Naive thymus-derived CD4-positive, alpha-beta T cell (primary cell): ENCODE results near the gene LANCL2. TPM values are rescaled to one million over a fixed set of nuclear protein-coding genes. Genes with fewer than 3 reads are reported as not detected.
"Not testable (repeated sequence)": the region's sequence is repeated elsewhere in the genome, so short reads cannot be mapped to it uniquely, and the experiment has no call there.

Experiments
- ATAC-seq: fragments of 150-1000 bp; cut with Tn5 transposase; 2 replicates; pipeline ENCODE4 v1.10.0; 2021; ENCODE audit warnings: mild to moderate bottlenecking, moderate library complexity
- CTCF ChIA-PET: fragments of 350-600 bp; sonication (Branson Sonifier 250); formaldehyde crosslinking; loops from one replicate; lab custom pipeline; 2021; ENCODE audit warnings: antibody characterized with exemption; lab: Charles Lee
- POLR2A ChIA-PET: fragments of 350-600 bp; sonication (Branson Sonifier 250); formaldehyde crosslinking; loops from one replicate; lab custom pipeline; 2021; ENCODE audit warnings: antibody characterized with exemption, inconsistent platforms; lab: Charles Lee
- DNase-seq, 9 donors: peaks; one replicate each; pipeline versions ENCODE4 v3.0.0 to v3.0.0-alpha.2; 2020 to 2022; ENCODE audit warnings: mixed read lengths in 1 of 9
- H3K27ac ChIP-seq: one replicate; pipeline ENCODE4 v1.7.0; 2013; ENCODE audit warnings: mild to moderate bottlenecking, low read depth, low read length, moderate library complexity
- H3K27me3 ChIP-seq, 2 donors: one replicate each; pipeline ENCODE4 v1.7.0; 2013; ENCODE audit warnings: low read length in 2 of 2, mild to moderate bottlenecking in 2 of 2, moderate library complexity in 2 of 2; ENCODE audit not compliant: control insufficient read depth in 2 of 2, insufficient read depth in 2 of 2
- H3K36me3 ChIP-seq, 3 experiments: 1 replicate in 2 of 3; 2 replicates in 1 of 3; pipeline ENCODE4 v1.7.0; 2013; ENCODE audit warnings: low read length in 3 of 3, mild to moderate bottlenecking in 3 of 3, moderate library complexity in 1 of 3; ENCODE audit not compliant: insufficient read depth in 3 of 3, control insufficient read depth in 2 of 3
- H3K4me1 ChIP-seq, 2 donors: one replicate each; pipeline ENCODE4 v1.7.0; 2013; ENCODE audit warnings: low read length in 2 of 2, mild to moderate bottlenecking in 2 of 2, moderate library complexity in 1 of 2; ENCODE audit not compliant: control insufficient read depth in 2 of 2, insufficient read depth in 2 of 2
- H3K4me3 ChIP-seq: 2 replicates; pipeline ENCODE4 v1.7.0; 2013; ENCODE audit warnings: mild to moderate bottlenecking, low read length
- H3K9me3 ChIP-seq, 3 experiments: 1 replicate in 2 of 3; 2 replicates in 1 of 3; pipeline ENCODE4 v1.7.0; 2013; ENCODE audit warnings: low read length in 3 of 3; ENCODE audit not compliant: control insufficient read depth in 2 of 3
- H3K27ac Mint-ChIP-seq, 9 donors: one replicate each; pipeline ENCODE4 v1.8.0; 2020 to 2022; ENCODE audit warnings: mixed read lengths in 9 of 9, mild to moderate bottlenecking in 8 of 9, moderate library complexity in 5 of 9, inconsistent platforms in 2 of 9
- H3K27me3 Mint-ChIP-seq, 5 donors: one replicate each; pipeline ENCODE4 v1.8.0; 2021 to 2022; ENCODE audit warnings: mixed read lengths in 5 of 5, mild to moderate bottlenecking in 1 of 5
- H3K36me3 Mint-ChIP-seq, 5 donors: one replicate each; pipeline ENCODE4 v1.8.0; 2020 to 2022; ENCODE audit warnings: mixed read lengths in 5 of 5, mild to moderate bottlenecking in 3 of 5, inconsistent platforms in 1 of 5
- H3K4me1 Mint-ChIP-seq, 7 donors: one replicate each; pipeline ENCODE4 v1.8.0; 2020 to 2022; ENCODE audit warnings: mixed read lengths in 7 of 7, mild to moderate bottlenecking in 3 of 7, inconsistent platforms in 1 of 7
- H3K4me3 Mint-ChIP-seq, 10 donors: one replicate each; pipeline ENCODE4 v1.8.0; 2020 to 2022; ENCODE audit warnings: mild to moderate bottlenecking in 10 of 10, mixed read lengths in 10 of 10, moderate library complexity in 6 of 10, inconsistent platforms in 2 of 10
- H3K9me3 Mint-ChIP-seq, 11 donors: one replicate each; pipeline ENCODE4 v1.8.0; 2020 to 2022; ENCODE audit warnings: mixed read lengths in 11 of 11, mild to moderate bottlenecking in 4 of 11, inconsistent platforms in 1 of 11, moderate library complexity in 1 of 11
- intact Hi-C, 2 donors: fragments of 100-400 bp; cut with micrococcal nuclease; formaldehyde crosslinking; loops; one replicate each; pipeline ENCODE4 v1.15.1; 2023
- polyA plus RNA-seq, 2 donors: library from polyadenylated mRNA; unstranded; fragments of 300-500 nt; fragmentation: Illumina TruSeq; gene quantifications; one replicate each; pipeline ENCODE4 v1.2.3, GENCODE V29; 2021
- total RNA-seq, 6 experiments: library from RNA in 5 of 6; stranded (reverse) in 5 of 6; gene quantifications; 1 replicate in 5 of 6; 2 replicates in 1 of 6; pipeline ENCODE4 v1.2.3 and lab custom pipeline; 2021 to 2026

LANCL2 gene
- total and polyA plus RNA-seq, 7 experiments from 2014 or later: 4.8 to 10.5 (median 8.2) TPM

GRCh38 chr7:55468495-55468894 lies 103.4 kb downstream of the LANCL2 start:
- CTCF ChIA-PET: interaction anchor here (0.7 to 1.7 kb wide), 6 partner anchors 36 to 129 kb away, joined by 4 to 7 read pairs (median 4); no protein-coding TSS in a partner anchor
- POLR2A ChIA-PET: interaction anchor here (0.6 to 3.7 kb wide), 13 partner anchors 11 to 105 kb away, joined by 3 to 40 read pairs (median 7); partner anchors contain the start of gene VOPP1
- Mint-ChIP-seq H3K36me3 (peaks cover 9 to 50% (median 26%) of the 10 kb centered on the region in 5 donors), H3K4me3 (peak overlapping the region in 9 of 10 donors; percentile 15 to 72 (median 67)), H3K9me3 (peaks cover 0 to 18% (median 0%) of the 10 kb centered on the region in 11 donors), H3K27me3 (no peaks in the 10 kb centered on the region), H3K27ac (peak overlapping the region; percentile 85 to 97 (median 93)), H3K4me1 (peaks cover 22 to 86% (median 66%) of the 10 kb centered on the region in 7 donors)
- H3K27me3 ChIP-seq: no peaks in the 10 kb centered on the region
- H3K36me3 ChIP-seq: peaks cover 0 to 17% (median 0%) of the 10 kb centered on the region in 3 experiments
- intact Hi-C loops: loop anchor here (2.0 to 5.0 kb wide), 7 partner anchors 14 to 130 kb away; partner anchors contain the start of gene LANCL2 (in 1 of the 2)
- H3K4me1 ChIP-seq: peaks cover 26 to 75% of the 10 kb centered on the region in 2 donors
- no peak overlapping the region for H3K4me3 ChIP-seq
- H3K9me3 ChIP-seq: no peaks in the 10 kb centered on the region
- DNase-seq: no peak
- peak overlapping the region; percentile 70 for H3K27ac ChIP-seq
- no peak for ATAC-seq

GRCh38 chr7:55469271-55469681 lies 104.1 kb downstream of the LANCL2 start:
- peaks cover 31 to 76% of the 10 kb centered on the region in 2 donors for H3K4me1 ChIP-seq
- peaks cover 0 to 10% (median 0%) of the 10 kb centered on the region in 3 experiments for H3K36me3 ChIP-seq
- CTCF ChIA-PET: interaction anchor here (0.7 to 1.7 kb wide), 7 partner anchors 10 to 128 kb away, joined by 3 to 7 read pairs (median 4); no protein-coding TSS in a partner anchor
- peaks cover 9 to 48% (median 26%) of the 10 kb centered on the region in 5 donors for H3K36me3 Mint-ChIP-seq
- peak overlapping the region; percentile 70 for H3K27ac ChIP-seq
- peak overlapping the region; percentile 33 to 75 (median 68) for H3K4me3 Mint-ChIP-seq
- no peaks in the 10 kb centered on the region for H3K27me3 ChIP-seq
- peak overlapping the region; percentile 85 to 97 (median 93) for H3K27ac Mint-ChIP-seq
- peak; percentile 86 for ATAC-seq
- peak overlapping the region; percentile 21 for H3K4me3 ChIP-seq
- DNase-seq: peak in 7 of 9 donors; percentile 57 to 85 (median 76)
- H3K9me3 Mint-ChIP-seq: peaks cover 0 to 15% (median 0%) of the 10 kb centered on the region in 11 donors
- H3K9me3 ChIP-seq: no peaks in the 10 kb centered on the region
- H3K27me3 Mint-ChIP-seq: no peaks in the 10 kb centered on the region
- POLR2A ChIA-PET: interaction anchor here (0.7 to 3.7 kb wide), 15 partner anchors 9 to 113 kb away, joined by 3 to 40 read pairs (median 7); partner anchors contain the start of gene VOPP1
- H3K4me1 Mint-ChIP-seq: peaks cover 25 to 86% (median 74%) of the 10 kb centered on the region in 7 donors
- intact Hi-C loops: loop anchor here (1.0 to 5.0 kb wide), 12 partner anchors 8 to 130 kb away; partner anchors contain the start of gene LANCL2 (in 1 of the 2)

- ATAC-seq (no peak), DNase-seq (no peak)
- Histone ChIP-seq H3K4me3 (peak overlapping the region; percentile 21), H3K9me3 (no peaks in the 10 kb centered on the region), H3K27ac (peak overlapping the region; percentile 70), H3K27me3 (no peaks in the 10 kb centered on the region), H3K36me3 (peaks cover 0 to 6% (median 0%) of the 10 kb centered on the region in 3 experiments), H3K4me1 (peaks cover 35 to 77% of the 10 kb centered on the region in 2 donors)
- H3K36me3 Mint-ChIP-seq: peaks cover 9 to 44% (median 23%) of the 10 kb centered on the region in 5 donors
- intact Hi-C loops: loop anchor here (1.0 to 5.0 kb wide), 12 partner anchors 8 to 129 kb away; partner anchors contain the start of gene LANCL2 (in 1 of the 2)
- H3K27ac Mint-ChIP-seq: peak overlapping the region; percentile 85 to 97 (median 93)
- H3K4me3 Mint-ChIP-seq: peak overlapping the region; percentile 33 to 75 (median 68)
- ChIA-PET CTCF (interaction anchor here (1.1 to 1.3 kb wide), 5 partner anchors 10 to 128 kb away, joined by 3 to 7 read pairs (median 4); no protein-coding TSS in a partner anchor), POLR2A (interaction anchor here (1.2 to 3.7 kb wide), 14 partner anchors 9 to 112 kb away, joined by 3 to 40 read pairs (median 7); partner anchors contain the start of gene VOPP1)
- H3K4me1 Mint-ChIP-seq: peaks cover 30 to 86% (median 74%) of the 10 kb centered on the region in 7 donors
- H3K27me3 Mint-ChIP-seq: no peaks in the 10 kb centered on the region
- peaks cover 0 to 12% (median 0%) of the 10 kb centered on the region in 11 donors for H3K9me3 Mint-ChIP-seq
Observed at GRCh38 chr7:55469721-55470120, 104.6 kb downstream of the LANCL2 start.

GRCh38 chr7:55470261-55470660 lies 105.1 kb downstream of the LANCL2 start:
- Mint-ChIP-seq H3K9me3 (peaks cover 0 to 7% (median 0%) of the 10 kb centered on the region in 11 donors), H3K4me1 (peaks cover 35 to 86% (median 74%) of the 10 kb centered on the region in 7 donors), H3K27me3 (no peaks in the 10 kb centered on the region), H3K36me3 (peaks cover 5 to 41% (median 17%) of the 10 kb centered on the region in 5 donors), H3K27ac (peak overlapping the region; percentile 82 to 97 (median 96)), H3K4me3 (peak overlapping the region; percentile 43 to 81 (median 68))
- no peak for DNase-seq
- intact Hi-C loops: no loop called here
- Histone ChIP-seq H3K9me3 (no peaks in the 10 kb centered on the region), H3K36me3 (peaks cover 0 to under 1% (median 0%) of the 10 kb centered on the region in 3 experiments), H3K27me3 (no peaks in the 10 kb centered on the region), H3K4me3 (no peak overlapping the region), H3K4me1 (peaks cover 41 to 79% of the 10 kb centered on the region in 2 donors), H3K27ac (peak overlapping the region; percentile 70)
- ChIA-PET POLR2A (interaction anchor here (1.2 to 3.7 kb wide), 11 partner anchors 9 to 112 kb away, joined by 3 to 40 read pairs (median 7); partner anchors contain the start of gene VOPP1), CTCF (no interaction called here)
- ATAC-seq: no peak

GRCh38 chr7:55471594-55471993 lies 106.5 kb downstream of the LANCL2 start:
- ATAC-seq, H3K36me3 ChIP-seq, H3K9me3 ChIP-seq, H3K27ac ChIP-seq, intact Hi-C loops, DNase-seq, POLR2A ChIA-PET, CTCF ChIA-PET, H3K27me3 Mint-ChIP-seq, H3K27me3 ChIP-seq, H3K9me3 Mint-ChIP-seq, H3K4me3 ChIP-seq: not testable (repeated sequence)
- peaks cover 4 to 35% (median 8%) of the 10 kb centered on the region in 5 donors for H3K36me3 Mint-ChIP-seq
- peaks cover 52 to 78% of the 10 kb centered on the region in 2 donors for H3K4me1 ChIP-seq
- H3K4me3 Mint-ChIP-seq: peak overlapping the region in 2 of 10 donors; percentile 41 to 43
- peak overlapping the region in 5 of 9 donors; percentile 62 to 88 (median 86) for H3K27ac Mint-ChIP-seq
- H3K4me1 Mint-ChIP-seq: peaks cover 45 to 86% (median 76%) of the 10 kb centered on the region in 7 donors

- H3K9me3 Mint-ChIP-seq, H3K4me3 ChIP-seq, DNase-seq, H3K4me3 Mint-ChIP-seq, H3K27ac ChIP-seq, H3K27me3 ChIP-seq, H3K9me3 ChIP-seq, CTCF ChIA-PET, POLR2A ChIA-PET, H3K27me3 Mint-ChIP-seq, intact Hi-C loops, H3K36me3 ChIP-seq, ATAC-seq: not testable (repeated sequence)
- Mint-ChIP-seq H3K36me3 (peaks cover 2 to 34% (median 7%) of the 10 kb centered on the region in 5 donors), H3K27ac (peak overlapping the region in 1 of 9 donors; percentile 86), H3K4me1 (peaks cover 50 to 86% (median 78%) of the 10 kb centered on the region in 7 donors)
- peaks cover 57 to 78% of the 10 kb centered on the region in 2 donors for H3K4me1 ChIP-seq
Observed at GRCh38 chr7:55472406-55472805, 107.3 kb downstream of the LANCL2 start.
